GM21528 (cell line): ENCODE measurements around the gene ZNF423.

Experiments
- ATAC-seq: cut with Tn5 transposase; IDR thresholded peaks from one replicate; pipeline ENCODE4 v1.9.1; 2021; ENCODE audit warnings: mild to moderate bottlenecking, moderate library complexity; ENCODE audit not compliant: unreplicated experiment, low FRiP score

The ZNF423 gene

DNA sequence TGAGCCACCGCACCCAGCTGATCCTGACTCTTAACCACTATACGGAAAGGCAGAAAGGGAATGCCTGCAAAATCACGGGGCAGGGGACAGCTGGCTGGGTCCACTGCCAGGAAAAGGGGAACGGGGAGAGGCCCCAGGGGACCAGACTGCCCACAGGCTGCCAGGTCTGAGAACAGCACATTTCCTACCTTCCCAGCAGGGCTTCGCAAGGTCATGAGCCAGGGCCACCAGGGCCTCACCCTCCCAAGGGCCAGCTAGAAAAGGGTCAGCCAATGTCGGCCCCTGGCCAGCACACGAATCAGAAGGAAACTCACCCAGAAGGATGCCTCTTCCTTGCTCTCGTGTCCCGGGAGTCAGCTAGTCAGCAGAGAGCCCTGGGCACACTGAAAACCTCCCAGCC, 118.4 kb downstream of the ZNF423 start:
- ATAC-seq, result no peak

DNA sequence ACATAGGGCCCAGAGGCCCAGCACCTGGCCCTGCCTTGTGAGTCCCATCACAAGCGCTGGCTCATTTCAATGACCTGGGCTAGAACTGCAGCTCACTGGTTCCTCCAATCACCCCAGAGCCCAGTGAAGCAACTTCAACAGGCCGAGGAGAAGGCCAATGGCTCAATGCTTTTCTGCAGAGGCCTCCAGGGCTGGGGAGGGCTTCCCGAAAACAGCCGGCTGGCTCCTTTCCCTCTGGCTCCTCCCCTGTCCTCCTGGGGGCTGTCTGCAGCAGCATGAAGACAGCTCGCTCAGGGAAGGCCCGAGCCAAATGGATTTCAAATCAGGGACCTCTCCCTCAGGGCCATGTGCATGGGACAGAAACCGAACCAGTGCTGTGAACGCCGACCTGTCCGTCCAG, 121.6 kb downstream of the ZNF423 start:
- no peak for ATAC-seq

DNA sequence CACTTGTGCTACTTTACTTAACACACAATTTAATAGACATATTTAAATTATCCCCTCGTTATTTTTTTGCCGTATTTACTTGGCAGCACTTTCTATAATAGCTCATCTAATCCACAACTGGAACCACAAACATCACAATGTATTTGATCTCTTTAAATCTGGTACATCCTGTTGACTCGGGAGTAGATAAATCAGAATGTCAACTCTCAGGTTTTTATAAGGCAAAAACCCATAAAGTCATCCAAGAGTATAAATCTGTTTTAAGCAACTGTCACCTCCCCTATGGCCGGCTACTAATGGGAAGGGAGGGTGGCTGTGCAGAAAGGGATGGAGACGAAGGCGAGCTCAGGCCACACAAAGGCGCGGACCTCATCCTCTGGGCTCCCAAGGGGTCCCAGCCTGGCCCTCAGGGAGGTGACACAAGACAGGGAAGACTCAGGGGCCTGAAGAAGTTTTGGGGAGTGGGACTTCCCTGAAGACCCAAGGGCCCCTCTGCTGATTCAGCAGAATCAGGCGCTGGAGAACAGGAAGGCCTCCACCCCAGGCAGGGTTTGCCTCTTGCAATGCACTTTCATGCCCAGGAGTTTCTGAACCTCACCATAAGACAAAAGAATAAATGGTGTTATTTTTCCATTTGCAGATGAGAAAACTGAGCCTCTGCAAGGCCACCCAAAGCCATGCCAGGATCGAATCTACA, 122.5 kb downstream of the ZNF423 start:
- ATAC-seq, result no peak

- ATAC-seq, result no peak
These were observed 124.0 kb downstream of the ZNF423 start for GRCh38 chr16:49731911-49732310.

DNA sequence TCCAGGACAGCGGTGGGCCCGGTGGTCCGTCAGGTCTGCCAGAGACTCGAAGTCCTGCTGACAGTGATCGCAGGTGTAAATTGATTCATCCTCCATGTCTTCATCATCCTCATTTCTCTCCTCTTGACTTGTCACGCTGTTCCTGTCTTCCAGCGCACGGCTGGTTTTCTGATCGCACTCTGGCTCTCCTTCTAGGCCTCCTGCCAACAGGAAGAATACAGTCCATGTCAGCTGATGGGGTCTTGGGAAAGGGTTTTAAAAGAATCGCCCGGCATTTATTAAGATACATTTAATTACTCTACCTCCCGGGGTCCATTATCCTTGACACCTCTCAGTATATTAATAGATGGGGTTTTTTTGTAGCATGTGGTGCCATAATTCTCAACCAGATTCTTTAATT, 125.1 kb downstream of the ZNF423 start:
- no peak for ATAC-seq

GRCh38 chr16:49727611-49728010, 128.3 kb downstream of the ZNF423 start:
- ATAC-seq, result no peak

DNA sequence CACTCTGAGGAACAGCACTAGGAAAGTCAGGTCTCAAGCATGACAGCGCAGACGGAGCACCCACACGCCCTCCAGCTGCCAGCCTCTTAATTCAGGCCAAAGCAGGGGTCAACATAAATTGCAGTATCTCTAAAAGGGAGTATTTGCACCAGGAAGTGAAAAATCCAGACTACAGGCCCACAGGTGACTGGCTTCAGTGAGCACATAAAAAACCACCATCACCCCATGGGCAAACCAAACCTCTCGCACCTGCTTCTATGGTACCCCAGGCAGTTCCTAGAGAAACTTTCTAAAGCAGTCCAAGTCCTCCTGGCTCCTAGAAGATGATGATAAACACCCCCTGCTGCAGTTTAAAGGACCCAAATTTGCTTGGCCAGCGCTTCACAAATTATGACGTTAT, 129.8 kb downstream of the ZNF423 start:
- no peak for ATAC-seq

- no peak for ATAC-seq
These were observed 130.3 kb downstream of the ZNF423 start for GRCh38 chr16:49725651-49726050.

- ATAC-seq, result no peak
These were observed 131.1 kb downstream of the ZNF423 start for GRCh38 chr16:49724774-49725173.

- ATAC-seq, result no peak
These were observed 132.6 kb downstream of the ZNF423 start for GRCh38 chr16:49723310-49723709.

DNA sequence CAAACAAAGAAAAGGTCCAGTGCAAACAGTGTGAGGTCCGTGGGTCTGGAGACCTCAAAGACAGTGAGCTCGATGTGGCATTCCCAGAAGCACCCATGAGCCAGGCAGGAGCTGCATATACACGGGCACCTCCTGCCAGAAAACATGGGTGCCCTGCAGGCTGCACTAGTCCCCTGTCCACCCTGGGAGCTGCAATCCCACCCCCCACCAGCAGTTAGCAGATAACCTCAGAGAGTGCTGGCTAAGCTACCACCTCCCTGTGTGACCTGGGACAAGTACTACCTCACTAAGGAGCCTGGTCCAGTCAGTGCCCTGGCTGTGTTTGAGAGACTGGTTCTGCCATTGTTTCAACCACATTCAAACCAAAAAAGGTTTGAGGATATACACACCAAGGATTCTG, 135.7 kb downstream of the ZNF423 start:
- no peak for ATAC-seq

- no peak for ATAC-seq
These were observed 138.2 kb downstream of the ZNF423 start for GRCh38 chr16:49717689-49718088.

GRCh38 chr16:49716339-49716934, 139.5 kb downstream of the ZNF423 start:
- no peak for ATAC-seq

DNA sequence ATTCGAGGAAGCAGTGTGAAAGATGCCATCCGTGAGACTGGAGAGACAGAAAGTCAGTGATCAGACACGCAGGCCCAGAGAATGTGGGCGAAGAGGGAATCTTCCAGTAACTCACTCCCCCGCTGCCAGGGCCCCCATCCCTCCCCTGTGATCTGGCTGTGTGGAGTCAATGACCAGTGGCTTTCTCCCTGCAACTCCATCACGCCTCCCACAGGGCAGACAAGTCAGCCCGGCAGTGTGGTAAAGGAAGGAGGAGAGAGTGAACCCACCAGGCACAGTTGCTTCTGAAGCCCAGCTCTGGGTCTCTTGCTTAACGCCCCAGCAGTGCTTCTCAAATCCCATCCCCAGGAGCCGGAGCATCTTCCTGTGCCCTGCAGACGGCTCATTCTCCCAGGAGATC, 142.1 kb downstream of the ZNF423 start:
- ATAC-seq, result no peak

DNA sequence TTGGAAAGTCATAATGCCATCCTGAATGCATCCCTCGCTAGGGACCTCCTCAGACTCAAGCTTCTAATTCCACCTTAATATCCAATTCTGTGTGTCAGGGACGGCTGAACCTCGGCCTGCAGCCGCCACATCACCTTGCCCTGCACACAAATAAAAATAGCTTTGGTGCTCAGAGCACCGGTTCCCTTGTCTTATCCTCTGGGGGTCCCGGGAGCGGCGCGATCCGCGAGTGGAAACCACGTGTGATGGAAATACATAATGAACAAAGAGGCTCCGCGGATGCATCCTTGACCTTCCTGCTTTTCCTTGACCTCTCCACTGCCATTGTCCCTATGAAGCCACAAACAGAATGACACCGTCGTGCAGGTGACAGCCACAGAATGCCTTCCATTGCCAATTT, 143.4 kb downstream of the ZNF423 start:
- ATAC-seq, result no peak

DNA sequence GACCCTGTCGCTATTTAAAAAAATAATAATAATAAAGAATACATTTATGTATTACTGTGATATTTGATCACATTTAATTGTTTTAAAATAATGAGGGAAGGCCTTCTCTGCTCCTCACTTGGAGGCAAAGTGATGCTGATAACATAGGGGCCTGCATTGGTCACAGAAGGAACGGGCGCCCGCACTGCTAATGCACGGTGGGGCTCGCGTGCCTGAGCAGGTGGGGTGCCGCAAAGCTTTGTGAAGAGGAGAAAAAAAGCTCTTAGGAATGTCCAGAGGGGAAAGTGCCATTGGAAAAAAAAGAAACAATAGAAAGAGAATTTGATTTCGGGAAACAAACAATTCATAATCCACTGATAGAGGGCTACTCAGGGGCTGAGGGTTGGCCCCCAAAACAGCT, 143.8 kb downstream of the ZNF423 start:
- no peak for ATAC-seq

GRCh38 chr16:49709057-49709456, 146.9 kb downstream of the ZNF423 start:
- no peak for ATAC-seq

- ATAC-seq, result no peak
These were observed 147.4 kb downstream of the ZNF423 start for GRCh38 chr16:49708491-49708890.

DNA sequence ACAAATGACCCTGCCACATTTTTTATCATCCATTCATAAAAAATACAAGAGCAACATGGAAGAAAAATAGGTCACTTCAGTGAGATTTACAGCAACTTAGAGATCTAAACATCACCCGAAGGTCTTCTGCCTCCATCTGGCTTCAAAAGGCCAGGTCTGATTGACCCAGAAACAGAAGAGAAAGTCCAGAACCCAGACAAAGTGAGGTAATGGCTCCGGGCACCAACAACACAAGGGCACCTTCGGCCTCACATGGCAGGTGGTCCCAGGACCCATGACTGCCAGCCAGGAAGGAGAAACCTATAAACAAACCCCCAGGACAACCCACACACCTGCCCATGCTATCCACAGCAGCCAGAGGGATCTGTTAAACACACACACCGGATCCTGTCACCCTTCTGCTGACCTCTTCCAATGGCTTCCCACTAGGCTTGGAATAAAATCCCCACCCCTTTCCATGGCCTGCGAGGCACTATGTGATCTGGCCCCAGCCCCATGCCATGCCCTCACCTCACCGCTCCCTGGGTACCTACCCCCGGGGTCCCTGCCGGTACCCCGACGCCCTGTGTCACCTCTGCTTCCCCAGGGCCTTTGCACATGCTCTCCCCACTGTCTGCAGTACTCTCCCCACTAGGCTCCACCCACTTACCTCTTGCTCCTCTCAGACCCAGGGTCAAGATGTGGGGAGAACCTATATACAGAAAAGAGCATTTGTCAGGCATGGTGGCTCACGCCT, 149.1 kb downstream of the ZNF423 start:
- no peak for ATAC-seq

GRCh38 chr16:49704586-49705155, 151.2 kb downstream of the ZNF423 start:
- ATAC-seq, result no peak

- no peak for ATAC-seq
These were observed 152.4 kb downstream of the ZNF423 start for GRCh38 chr16:49703483-49703882.
